Kidney (tissue), 14 donors: ENCODE data around the gene ADM5. TPM values are rescaled to one million over a fixed set of nuclear protein-coding genes. Genes with fewer than 3 reads are reported as not detected.

ENCODE experiments used
- DNase-seq, 5 donors: peaks; one replicate each; pipeline ENCODE4 v3.0.0-alpha.2; 2013 to 2020
- FAIRE-seq: peaks from 2 replicates; lab custom pipeline; 2012; peaks lifted over from hg19 to GRCh38; lab: Jason Lieb, UNC
- H3K27ac ChIP-seq, 2 donors: one replicate each; pipeline ENCODE4 v1.7.0; 2013; ENCODE audit warnings: low read depth in 2 of 2, low read length in 2 of 2, inconsistent platforms in 1 of 2
- H3K27me3 ChIP-seq: one replicate; pipeline ENCODE4 v1.7.1; 2013; ENCODE audit warnings: low read length, inconsistent platforms; ENCODE audit not compliant: control insufficient read depth, insufficient read depth
- H3K36me3 ChIP-seq, 3 donors: one replicate each; pipeline versions ENCODE4 v1.7.0 to v1.7.1; 2013; ENCODE audit warnings: low read length in 3 of 3, control low read depth in 1 of 3, inconsistent platforms in 1 of 3; ENCODE audit not compliant: insufficient read depth in 3 of 3, control insufficient read depth in 2 of 3
- H3K4me1 ChIP-seq, 3 donors: one replicate each; pipeline versions ENCODE4 v1.7.0 to v1.7.1; 2013; ENCODE audit warnings: low read length in 3 of 3, inconsistent platforms in 1 of 3, low read depth in 1 of 3; ENCODE audit not compliant: control insufficient read depth in 2 of 3, insufficient read depth in 2 of 3
- H3K4me3 ChIP-seq, 3 donors: one replicate each; pipeline versions ENCODE4 v1.7.0 to v1.8.1; 2013; ENCODE audit warnings: low read length in 3 of 3, control low read depth in 1 of 3, inconsistent platforms in 1 of 3
- H3K9ac ChIP-seq, 3 donors: one replicate each; pipeline versions ENCODE4 v1.7.0 to v1.7.1; 2013; ENCODE audit warnings: low read length in 3 of 3, control low read depth in 1 of 3, inconsistent platforms in 1 of 3
- H3K9me3 ChIP-seq, 3 donors: one replicate each; pipeline versions ENCODE4 v1.7.0 to v1.7.1; 2013; ENCODE audit warnings: low read length in 3 of 3, control low read depth in 1 of 3, inconsistent platforms in 1 of 3; ENCODE audit not compliant: control insufficient read depth in 2 of 3, insufficient read depth in 1 of 3
- CTCF ChIP-seq: IDR thresholded peaks from 3 replicates; pipeline ENCODE4 v1.5.1; 2012; ENCODE audit warnings: mild to moderate bottlenecking, moderate library complexity, borderline replicate concordance; ENCODE audit not compliant: insufficient read depth; ENCODE audit errors: extremely low read depth
- intact Hi-C: fragments of 100-400 bp; cut with DNase I; formaldehyde crosslinking; loops from one replicate; pipeline ENCODE4 v1.11.1; 2022
- polyA plus RNA-seq: library from polyadenylated mRNA; stranded (reverse); fragments of 350-450 nt; fragmentation: Illumina TruSeq; extraction: RNeasy Lipid Tissue Mini Kit (QIAGEN cat#74804); gene quantifications from one replicate; pipeline ENCODE4 v1.2.3, GENCODE V29; 2014; ENCODE audit warnings: low read depth, low replicate concordance; ENCODE audit not compliant: insufficient read depth
- total RNA-seq: library from RNA; stranded (reverse); fragmentation: NEBNext Ultra II Directional; extraction: Animal tissue kit (Norgen Biotek cat#: 25700); gene quantifications from one replicate; pipeline ENCODE4 v1.2.1, GENCODE V29; 2021
- donor health status: control.
- donor health status: control.
- donor health status: control.
- donor health status: control.
- donor health status: control.
- donor health status: DM: yes; HTN: yes; CAD: no.
- donor health status: Normal renal cell carcinoma (clear cell type).

ADM5 gene
- total and polyA plus RNA-seq, 2 donors from 2014 or later: 0.60 to 2.1 TPM

- no peaks in the 10 kb centered on the region for H3K9me3 ChIP-seq
- no peaks in the 10 kb centered on the region for H3K27me3 ChIP-seq
- no peak overlapping the region for H3K9ac ChIP-seq
- H3K36me3 ChIP-seq: peaks cover 2 to 30% (median 13%) of the 10 kb centered on the region in 3 donors
- no peak for TF ChIP-seq CTCF
- no peak overlapping the region for H3K4me3 ChIP-seq
- no peak for DNase-seq
- intact Hi-C loops: no loop called here
- peak overlapping the region in 1 of 2 donors; percentile 32 for H3K27ac ChIP-seq
- FAIRE-seq: no peak
- peaks cover 0 to 13% (median 11%) of the 10 kb centered on the region in 3 donors for H3K4me1 ChIP-seq
Measured at GRCh38 chr19:49663224-49663623, 26.2 kb upstream of the ADM5 start.

- H3K27me3 ChIP-seq: no peaks in the 10 kb centered on the region
- peak overlapping the region; percentile 88 to 95 for H3K27ac ChIP-seq
- TF ChIP-seq CTCF: peak; percentile 6
- peak overlapping the region; percentile 65 to 98 (median 86) for H3K4me3 ChIP-seq
- intact Hi-C loops: no loop called here
- peak; percentile 91 to 97 (median 92) for DNase-seq
- peaks cover 2 to 20% (median 10%) of the 10 kb centered on the region in 3 donors for H3K36me3 ChIP-seq
- H3K4me1 ChIP-seq: peaks cover 0 to 13% (median 11%) of the 10 kb centered on the region in 3 donors
- no peak for FAIRE-seq
- H3K9ac ChIP-seq: peak overlapping the region; percentile 60 to 98 (median 64)
- no peaks in the 10 kb centered on the region for H3K9me3 ChIP-seq
Measured at GRCh38 chr19:49664171-49665035, 25.0 kb upstream of the ADM5 start.

- no peaks in the 10 kb centered on the region for H3K27me3 ChIP-seq
- DNase-seq (no peak), FAIRE-seq (no peak)
- intact Hi-C loops: no loop called here
- H3K4me1 ChIP-seq: peaks cover 0 to 13% (median 11%) of the 10 kb centered on the region in 3 donors
- no peak for TF ChIP-seq CTCF
- no peaks in the 10 kb centered on the region for H3K9me3 ChIP-seq
- H3K9ac ChIP-seq: peak overlapping the region; percentile 60 to 98 (median 64)
- peak overlapping the region; percentile 88 to 95 for H3K27ac ChIP-seq
- H3K36me3 ChIP-seq: peaks cover 0 to 16% (median 9%) of the 10 kb centered on the region in 3 donors
- H3K4me3 ChIP-seq: peak overlapping the region; percentile 65 to 98 (median 86)
Measured at GRCh38 chr19:49665036-49665350, 24.4 kb upstream of the ADM5 start.
